Neural progenitor cell (in vitro differentiated cells): Measurements from ENCODE around the gene SLC25A34. TPM values are rescaled to one million over a fixed set of nuclear protein-coding genes. Genes with fewer than 3 reads are reported as not detected.

Experiments used
- DNase-seq: peaks from one replicate; pipeline ENCODE4 v3.0.0-alpha.2; 2016; ENCODE audit warnings: low spot score
- H2AFZ ChIP-seq: fragments of 200-600 bp; sonication (generic); replicated peaks from 2 replicates; pipeline ENCODE4 v1.6.1; 2016; ENCODE audit warnings: antibody characterized with exemption
- H3F3A ChIP-seq: fragments of 200-600 bp; sonication (generic); 2 replicates; pipeline ENCODE4 v1.6.1; 2016; ENCODE audit warnings: antibody characterized with exemption, low read depth
- H3K27ac ChIP-seq: fragments of 200-600 bp; sonication (generic); 2 replicates; pipeline ENCODE4 v1.5.1; 2016; ENCODE audit warnings: mild to moderate bottlenecking
- H3K27me3 ChIP-seq: fragments of 200-600 bp; sonication (generic); 2 replicates; pipeline ENCODE4 v1.6.1; 2016; ENCODE audit warnings: mild to moderate bottlenecking, moderate library complexity
- H3K36me3 ChIP-seq: fragments of 200-600 bp; sonication (generic); 2 replicates; pipeline ENCODE4 v1.5.1; 2016
- H3K4me1 ChIP-seq: fragments of 200-600 bp; sonication (generic); 2 replicates; pipeline ENCODE4 v1.6.1; 2016; ENCODE audit warnings: mixed run types
- H3K4me2 ChIP-seq: fragments of 200-600 bp; sonication (generic); 2 replicates; pipeline ENCODE4 v1.6.1; 2016
- H3K4me3 ChIP-seq: fragments of 200-600 bp; sonication (generic); 2 replicates; pipeline ENCODE4 v1.5.1; 2016
- H3K79me2 ChIP-seq: fragments of 200-600 bp; sonication (generic); 2 replicates; pipeline ENCODE4 v1.6.1; 2016; ENCODE audit warnings: low read depth
- H3K9ac ChIP-seq: fragments of 200-600 bp; sonication (generic); 2 replicates; pipeline ENCODE4 v1.6.1; 2016
- H3K9me3 ChIP-seq: fragments of 200-600 bp; sonication (generic); 2 replicates; pipeline ENCODE4 v1.5.1; 2016; ENCODE audit warnings: low read depth
- H4K20me1 ChIP-seq: fragments of 200-600 bp; sonication (generic); 2 replicates; pipeline ENCODE4 v1.6.1; 2016; ENCODE audit warnings: low read depth
- H3K27ac Mint-ChIP-seq: 3 replicates; pipeline ENCODE4 v1.8.0; 2021; ENCODE audit warnings: mixed read lengths
- H3K27me3 Mint-ChIP-seq: 2 replicates; pipeline ENCODE4 v1.8.0; 2022; ENCODE audit warnings: low read depth, mild to moderate bottlenecking, inconsistent platforms, moderate library complexity, mixed read lengths; ENCODE audit not compliant: insufficient read depth
- H3K36me3 Mint-ChIP-seq: 3 replicates; pipeline ENCODE4 v1.8.0; 2021; ENCODE audit warnings: mixed read lengths
- H3K4me1 Mint-ChIP-seq: 3 replicates; pipeline ENCODE4 v1.8.0; 2021; ENCODE audit warnings: mixed read lengths
- H3K4me3 Mint-ChIP-seq: 3 replicates; pipeline ENCODE4 v1.8.0; 2021; ENCODE audit warnings: mild to moderate bottlenecking, moderate library complexity, mixed read lengths
- H3K9me3 Mint-ChIP-seq: 3 replicates; pipeline ENCODE4 v1.8.0; 2020; ENCODE audit warnings: mixed read lengths
- EZH2 ChIP-seq: fragments of 200-600 bp; sonication (generic); IDR thresholded peaks from 2 replicates; pipeline ENCODE4 v1.6.1; 2017; ENCODE audit warnings: antibody characterized with exemption, mild to moderate bottlenecking, moderate library complexity
- EZH2phosphoT487 ChIP-seq: fragments of 200-600 bp; sonication (generic); IDR thresholded peaks from 2 replicates; pipeline ENCODE4 v1.6.1; 2017; ENCODE audit warnings: antibody characterized with exemption
- total RNA-seq: library from RNA; depleted of rRNA; stranded (reverse); fragments of >200 nt; gene quantifications from 2 replicates; pipeline ENCODE4 v1.2.3, GENCODE V29; 2015; ENCODE audit warnings: low replicate concordance
- TF ChIP-seq, protein P1 (sequence below): fragments of 200-600 bp; sonication (generic); IDR thresholded peaks from 2 replicates; pipeline ENCODE4 v1.5.1; 2017; ENCODE audit warnings: antibody characterized with exemption, mild to moderate bottlenecking

Gene SLC25A34
- total RNA-seq, 1 donor from 2014 or later = 0.34 TPM

DNA sequence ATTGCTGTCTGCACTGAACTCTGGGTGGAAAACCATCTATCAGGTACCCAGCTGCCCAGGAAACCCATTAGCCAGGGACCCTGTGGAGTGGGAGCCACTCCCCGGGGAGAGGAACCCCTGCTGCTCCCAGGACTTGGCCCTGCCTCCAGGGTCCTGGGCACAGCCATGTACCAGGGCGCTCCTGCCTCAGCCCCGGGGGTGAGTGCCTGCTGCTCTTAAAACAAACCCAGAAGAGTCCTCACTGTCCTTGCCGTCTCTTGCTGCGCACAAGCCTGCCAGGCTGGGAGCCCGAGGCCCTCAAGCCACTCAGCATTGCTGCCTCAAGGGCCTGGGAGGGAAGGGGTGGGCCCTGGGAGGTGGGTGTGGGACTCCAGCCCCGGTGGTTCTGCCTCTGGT is 3.4 kb upstream of the SLC25A34 start:
- TF ChIP-seq EZH2phosphoT487 (no peak), EZH2 (no peak)
- TF ChIP-seq, protein P1, sequence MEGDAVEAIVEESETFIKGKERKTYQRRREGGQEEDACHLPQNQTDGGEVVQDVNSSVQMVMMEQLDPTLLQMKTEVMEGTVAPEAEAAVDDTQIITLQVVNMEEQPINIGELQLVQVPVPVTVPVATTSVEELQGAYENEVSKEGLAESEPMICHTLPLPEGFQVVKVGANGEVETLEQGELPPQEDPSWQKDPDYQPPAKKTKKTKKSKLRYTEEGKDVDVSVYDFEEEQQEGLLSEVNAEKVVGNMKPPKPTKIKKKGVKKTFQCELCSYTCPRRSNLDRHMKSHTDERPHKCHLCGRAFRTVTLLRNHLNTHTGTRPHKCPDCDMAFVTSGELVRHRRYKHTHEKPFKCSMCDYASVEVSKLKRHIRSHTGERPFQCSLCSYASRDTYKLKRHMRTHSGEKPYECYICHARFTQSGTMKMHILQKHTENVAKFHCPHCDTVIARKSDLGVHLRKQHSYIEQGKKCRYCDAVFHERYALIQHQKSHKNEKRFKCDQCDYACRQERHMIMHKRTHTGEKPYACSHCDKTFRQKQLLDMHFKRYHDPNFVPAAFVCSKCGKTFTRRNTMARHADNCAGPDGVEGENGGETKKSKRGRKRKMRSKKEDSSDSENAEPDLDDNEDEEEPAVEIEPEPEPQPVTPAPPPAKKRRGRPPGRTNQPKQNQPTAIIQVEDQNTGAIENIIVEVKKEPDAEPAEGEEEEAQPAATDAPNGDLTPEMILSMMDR = no peak
- Mint-ChIP-seq H3K27ac (no peak overlapping the region), H3K4me3 (no peak overlapping the region), H3K27me3 (peaks cover 2% of the 10 kb centered on the region), H3K9me3 (no peaks in the 10 kb centered on the region), H3K36me3 (peaks cover 10% of the 10 kb centered on the region), H3K4me1 (peaks cover 5% of the 10 kb centered on the region)
- H2AFZ ChIP-seq = no peak overlapping the region
- H3K36me3 ChIP-seq = no peaks in the 10 kb centered on the region
- H3K4me3 ChIP-seq = no peak overlapping the region
- H3K4me2 ChIP-seq = no peak overlapping the region
- no peak overlapping the region for H3K9ac ChIP-seq
- H3K9me3 ChIP-seq = no peaks in the 10 kb centered on the region
- no peaks in the 10 kb centered on the region for H3K27me3 ChIP-seq
- no peaks in the 10 kb centered on the region for H3K79me2 ChIP-seq
- no peaks in the 10 kb centered on the region for H3K4me1 ChIP-seq
- no peaks in the 10 kb centered on the region for H4K20me1 ChIP-seq
- H3F3A ChIP-seq = no peaks in the 10 kb centered on the region
- no peak for DNase-seq
- H3K27ac ChIP-seq = no peak overlapping the region

DNA sequence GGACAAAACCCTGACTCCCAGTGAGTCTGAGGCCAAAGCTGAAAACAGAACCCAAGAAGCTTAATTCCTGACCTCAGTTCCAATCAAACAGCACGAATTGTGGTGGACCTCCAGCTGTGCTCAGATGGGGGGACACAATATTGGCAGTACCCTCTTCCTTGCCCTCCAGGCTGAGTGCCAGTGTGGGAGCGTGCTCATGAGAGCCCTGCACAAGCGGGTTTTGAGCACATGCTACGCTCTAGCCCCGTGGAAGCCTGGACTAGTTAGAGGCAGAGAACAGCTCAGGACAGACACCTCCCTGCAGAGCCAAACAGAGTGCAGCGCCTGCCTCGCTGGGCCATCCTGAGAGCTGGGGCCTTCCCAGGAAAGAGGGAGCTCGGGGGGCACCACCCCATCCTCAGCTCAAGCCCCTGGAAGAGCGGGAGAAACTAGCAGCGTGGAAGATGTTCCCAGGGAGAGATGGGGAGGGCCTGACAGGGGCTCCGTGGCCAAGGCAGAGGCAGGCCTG is 2.8 kb upstream of the SLC25A34 start:
- Histone ChIP-seq H3K79me2 (no peaks in the 10 kb centered on the region), H3K4me1 (no peaks in the 10 kb centered on the region), H3K9me3 (no peaks in the 10 kb centered on the region), H2AFZ (no peak overlapping the region), H3K4me3 (no peak overlapping the region), H3F3A (no peaks in the 10 kb centered on the region), H3K36me3 (no peaks in the 10 kb centered on the region), H3K9ac (no peak overlapping the region), H3K27ac (no peak overlapping the region), H4K20me1 (no peaks in the 10 kb centered on the region), H3K4me2 (no peak overlapping the region), H3K27me3 (no peaks in the 10 kb centered on the region)
- peaks cover 9% of the 10 kb centered on the region for H3K4me1 Mint-ChIP-seq
- H3K27me3 Mint-ChIP-seq = peaks cover 2% of the 10 kb centered on the region
- no peak overlapping the region for H3K4me3 Mint-ChIP-seq
- H3K36me3 Mint-ChIP-seq = peaks cover 7% of the 10 kb centered on the region
- TF ChIP-seq EZH2phosphoT487 = no peak
- TF ChIP-seq, protein P1 = no peak
- TF ChIP-seq EZH2 = no peak
- DNase-seq = no peak
- H3K27ac Mint-ChIP-seq = no peak overlapping the region
- no peaks in the 10 kb centered on the region for H3K9me3 Mint-ChIP-seq

DNA sequence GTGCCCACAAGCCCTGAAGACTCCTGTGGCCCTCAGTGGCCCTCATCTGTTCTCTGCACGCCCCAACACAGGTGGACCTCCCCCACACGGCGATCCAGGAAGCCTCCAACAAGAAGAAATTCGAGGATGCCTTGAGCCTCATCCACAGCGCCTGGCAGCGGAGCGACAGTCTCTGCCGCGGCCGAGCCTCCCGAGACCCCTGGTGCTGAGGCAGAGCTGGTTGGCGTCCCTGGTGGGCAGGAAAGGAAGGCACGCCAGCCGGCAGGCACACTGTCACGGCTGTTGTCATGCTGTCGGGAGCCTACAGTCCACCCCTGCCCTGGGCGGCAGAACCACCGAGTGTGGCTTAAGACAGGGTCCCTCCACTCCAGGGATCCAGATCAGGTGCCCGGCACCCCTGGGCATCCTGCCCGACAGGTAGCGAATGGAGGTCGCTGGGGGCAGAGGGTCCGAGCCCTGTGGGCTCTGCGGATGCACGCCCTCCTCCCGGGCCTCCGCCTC is 2.3 kb upstream of the SLC25A34 start:
- Histone ChIP-seq H3K4me3 (no peak overlapping the region), H3K27ac (no peak overlapping the region), H2AFZ (no peak overlapping the region), H3K27me3 (no peaks in the 10 kb centered on the region), H3F3A (no peaks in the 10 kb centered on the region), H4K20me1 (no peaks in the 10 kb centered on the region), H3K79me2 (no peaks in the 10 kb centered on the region), H3K36me3 (no peaks in the 10 kb centered on the region), H3K4me2 (no peak overlapping the region), H3K4me1 (no peaks in the 10 kb centered on the region), H3K9me3 (no peaks in the 10 kb centered on the region), H3K9ac (no peak overlapping the region)
- TF ChIP-seq EZH2phosphoT487 (no peak), EZH2 (no peak)
- TF ChIP-seq, protein P1 = no peak
- peaks cover 7% of the 10 kb centered on the region for H3K36me3 Mint-ChIP-seq
- DNase-seq = no peak
- peaks cover 5% of the 10 kb centered on the region for H3K27me3 Mint-ChIP-seq
- no peak overlapping the region for H3K27ac Mint-ChIP-seq
- no peak overlapping the region for H3K4me3 Mint-ChIP-seq
- H3K9me3 Mint-ChIP-seq = no peaks in the 10 kb centered on the region
- peaks cover 14% of the 10 kb centered on the region for H3K4me1 Mint-ChIP-seq
